Measurements from ENCODE around the gene SNTG2.
"Not testable (repeated sequence)": the region's sequence is repeated elsewhere in the genome, so short reads cannot be mapped to it uniquely, and the experiment has no call there.

The SNTG2 gene

DNA sequence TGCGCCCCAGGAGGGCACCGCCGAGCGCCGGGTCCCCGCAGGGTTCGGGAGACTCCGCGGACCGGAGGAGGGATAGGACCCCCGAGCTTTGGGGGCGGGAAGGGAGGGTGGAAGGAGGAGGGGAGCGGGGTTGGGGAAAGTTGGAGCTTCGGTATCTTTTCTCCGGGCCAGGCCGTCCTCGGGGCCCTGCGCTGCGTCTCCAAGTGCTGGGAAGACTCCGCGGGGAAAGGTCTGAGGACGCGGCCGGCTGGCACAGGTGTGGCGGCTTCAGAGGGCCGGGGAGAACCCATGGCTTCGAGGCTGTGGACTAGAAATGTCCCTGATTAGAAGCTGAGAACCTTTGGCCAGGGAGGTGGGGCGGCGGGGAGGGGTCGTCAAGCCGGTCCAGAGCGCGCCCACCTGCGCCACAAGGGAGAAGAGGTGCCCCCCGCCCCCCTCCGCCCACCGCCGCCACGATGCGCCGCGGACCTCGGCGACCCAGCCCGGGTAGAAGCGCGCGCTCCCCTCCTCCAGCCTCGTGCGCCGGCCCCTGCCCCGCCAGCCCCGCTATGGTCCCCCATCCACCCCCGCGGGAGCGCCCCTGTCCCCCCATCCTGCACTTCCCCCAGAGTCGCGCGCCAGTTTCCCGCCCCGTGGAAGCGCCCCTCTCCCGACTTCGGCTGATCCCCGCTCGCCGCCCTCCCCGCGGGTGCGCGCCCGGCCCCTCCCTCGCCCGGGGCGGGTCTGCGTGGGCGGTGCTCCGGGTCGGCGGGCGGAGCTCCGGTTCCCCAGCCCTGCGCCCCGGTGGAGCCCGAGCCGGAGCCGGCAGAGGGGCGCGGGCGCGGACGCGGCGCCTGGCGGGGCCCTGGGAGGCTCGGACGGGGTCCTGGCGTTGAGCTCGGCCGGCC, at the start of gene SNTG2:
TSS of gene SNTG2 (plus strand) at position 770 of the 887 bp plus-strand sequence. CDS start 148 bp downstream, outside the sequence.
- peak; percentile 77 for DNase-seq

DNA sequence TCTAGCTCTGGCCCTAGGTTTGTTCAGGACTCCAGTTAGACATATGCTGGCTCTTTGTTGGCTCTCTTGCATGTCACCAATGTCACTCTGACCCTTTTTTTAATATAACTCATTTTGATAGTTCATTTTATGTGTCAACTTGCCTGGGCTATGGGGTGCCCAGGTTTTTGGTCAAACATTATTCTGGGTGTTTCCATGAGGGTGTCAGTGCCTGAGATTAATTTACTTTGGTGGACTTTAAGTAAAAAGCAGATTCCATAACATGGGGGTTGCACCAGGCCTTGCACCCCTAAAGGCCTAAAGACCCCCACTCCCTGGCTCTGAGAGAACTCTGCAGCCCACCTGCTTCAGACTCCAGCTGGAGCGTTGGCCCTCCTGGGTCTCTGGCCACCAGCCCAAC, 48.1 kb upstream of the SNTG2 start:
- no peak for DNase-seq

DNA sequence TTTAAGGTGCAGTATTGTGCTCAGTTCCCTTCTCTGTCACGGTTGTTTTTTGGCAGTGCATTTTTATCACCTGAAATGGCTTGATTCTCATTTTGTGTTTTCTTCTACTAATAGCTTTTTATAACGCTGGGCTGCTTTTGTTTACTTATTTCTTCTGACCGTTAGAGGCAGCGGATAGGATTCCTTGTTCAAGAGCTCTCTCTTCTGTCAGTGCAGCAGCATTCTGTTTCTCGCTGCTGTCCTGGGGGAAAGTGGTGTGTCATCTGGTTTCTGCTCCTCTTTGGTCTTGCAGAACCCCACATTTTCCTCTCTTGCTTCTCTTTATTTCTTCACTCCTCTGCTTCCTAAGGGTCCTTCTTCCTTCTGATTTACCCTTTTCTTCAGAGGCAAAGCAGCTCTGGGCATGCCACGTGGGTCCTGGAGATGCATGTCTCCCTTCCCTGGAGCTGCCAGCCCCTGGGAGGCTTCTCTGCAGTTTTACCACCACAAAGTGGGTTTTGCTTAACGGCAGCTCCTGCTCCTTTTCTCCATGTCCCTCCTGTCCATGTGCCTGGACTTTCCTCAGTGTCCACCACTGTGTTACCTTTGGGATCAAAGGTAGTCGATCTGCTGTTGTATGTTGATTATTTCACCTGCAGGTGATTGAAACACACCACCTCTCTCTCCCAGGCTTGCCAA, 47.3 kb upstream of the SNTG2 start:
- DNase-seq: no peak

DNA sequence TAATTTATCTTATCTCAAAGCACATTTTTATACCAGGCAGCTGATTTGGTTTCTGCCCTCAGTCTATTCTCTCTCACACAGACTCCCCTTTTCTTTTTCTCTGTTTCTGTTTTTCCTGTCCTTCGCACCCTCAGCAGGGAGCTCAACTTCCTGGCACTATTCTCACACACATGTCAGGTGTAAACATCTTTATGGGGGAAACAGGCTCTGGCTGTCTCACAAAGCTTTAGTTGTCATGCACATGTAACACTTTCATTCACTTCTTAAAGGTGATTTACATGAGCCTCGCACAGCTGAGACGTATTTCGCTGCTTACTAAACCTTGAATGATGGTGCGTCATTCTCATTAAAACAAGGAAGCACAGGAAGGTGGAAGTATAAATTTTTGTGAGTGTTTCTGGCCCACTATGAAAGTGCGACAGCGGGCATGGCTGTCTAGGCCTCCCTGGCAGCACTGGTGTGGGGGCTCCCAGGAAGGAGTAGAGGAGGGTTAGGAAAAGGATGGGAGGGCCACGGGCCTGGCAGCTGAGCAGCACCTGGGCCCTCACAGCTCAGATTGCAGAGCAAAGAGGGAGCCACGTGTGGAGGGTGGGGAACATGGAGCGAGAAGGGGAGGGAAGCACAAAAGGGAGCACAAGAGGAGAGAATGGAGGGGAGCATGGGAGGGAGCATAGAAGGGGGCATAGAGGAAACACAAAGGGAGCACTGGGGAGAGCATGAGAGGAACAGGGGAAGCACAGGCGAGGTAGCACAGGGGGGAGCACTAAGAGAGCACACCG, 46.2 kb upstream of the SNTG2 start:
- no peak for DNase-seq

DNA sequence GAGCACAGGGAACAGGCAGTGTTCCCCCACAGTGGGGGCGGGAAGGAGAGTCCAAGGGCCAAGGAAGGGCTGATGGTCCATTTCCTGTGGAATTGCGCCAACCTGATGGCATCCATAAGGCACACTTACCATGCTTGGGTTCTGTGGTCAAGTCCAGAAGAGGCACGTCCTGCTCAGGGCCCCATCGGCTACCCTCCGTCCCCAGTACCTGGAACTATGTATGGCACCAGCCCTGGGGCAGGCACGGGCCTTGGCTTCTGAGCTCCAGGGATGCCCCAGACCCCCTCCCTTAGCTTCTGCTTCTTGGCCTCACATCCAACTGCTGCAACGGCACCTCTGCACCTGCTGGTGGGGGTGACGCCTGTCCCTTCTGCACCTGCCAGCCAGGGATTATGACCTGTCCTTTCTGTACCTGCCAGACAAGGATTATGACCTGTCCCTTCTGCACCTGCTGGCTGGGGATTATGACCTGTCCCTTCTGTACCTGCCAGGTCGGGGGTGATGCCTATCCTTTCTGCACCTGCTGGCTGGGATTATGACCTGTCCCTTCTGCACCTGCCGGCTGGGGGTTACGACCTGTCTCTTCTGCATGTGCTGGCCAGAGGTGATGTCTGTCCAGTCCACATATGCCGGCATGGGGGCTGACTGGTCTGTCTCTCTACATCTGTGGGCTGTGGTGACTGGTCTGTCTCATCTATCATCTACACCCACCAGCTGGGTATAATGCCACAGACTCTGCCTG, 45.4 kb upstream of the SNTG2 start:
- peak; percentile 8 for DNase-seq

DNA sequence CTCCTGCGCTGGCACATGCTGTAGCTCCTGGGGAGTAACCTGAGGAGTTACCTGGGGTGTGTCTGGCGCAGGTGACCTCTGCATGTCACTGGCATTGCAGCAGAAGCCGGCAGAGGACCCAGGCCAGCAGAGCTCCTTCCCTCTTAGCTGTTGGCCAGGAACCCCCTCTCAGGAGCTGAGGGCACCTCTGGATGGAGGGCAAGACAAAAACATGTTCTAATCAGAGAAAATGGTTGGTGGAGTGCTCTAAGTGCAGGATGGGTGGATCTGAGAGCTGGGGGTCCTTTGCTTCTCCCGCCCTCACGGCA, 44.9 kb upstream of the SNTG2 start:
- DNase-seq: no peak

DNA sequence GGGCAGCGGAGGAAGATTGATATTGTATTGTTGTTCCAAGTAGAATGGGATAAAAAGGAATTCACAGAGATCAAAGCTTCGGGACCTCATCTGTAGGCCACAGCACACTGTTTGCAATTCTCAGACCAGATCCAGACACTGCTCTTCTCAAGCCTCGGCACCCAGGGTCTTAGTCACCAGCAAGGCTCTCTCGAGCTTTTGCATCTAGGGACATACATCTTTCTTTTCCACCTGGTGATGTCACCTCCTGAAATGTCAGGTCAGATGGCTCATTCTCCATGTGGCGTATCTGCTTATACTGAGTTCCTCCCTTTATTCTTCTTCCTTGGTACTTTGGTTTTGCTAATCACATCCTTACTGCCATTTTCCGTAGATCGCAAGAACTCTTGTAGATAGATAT, 42.9 kb upstream of the SNTG2 start:
- no peak for DNase-seq

DNA sequence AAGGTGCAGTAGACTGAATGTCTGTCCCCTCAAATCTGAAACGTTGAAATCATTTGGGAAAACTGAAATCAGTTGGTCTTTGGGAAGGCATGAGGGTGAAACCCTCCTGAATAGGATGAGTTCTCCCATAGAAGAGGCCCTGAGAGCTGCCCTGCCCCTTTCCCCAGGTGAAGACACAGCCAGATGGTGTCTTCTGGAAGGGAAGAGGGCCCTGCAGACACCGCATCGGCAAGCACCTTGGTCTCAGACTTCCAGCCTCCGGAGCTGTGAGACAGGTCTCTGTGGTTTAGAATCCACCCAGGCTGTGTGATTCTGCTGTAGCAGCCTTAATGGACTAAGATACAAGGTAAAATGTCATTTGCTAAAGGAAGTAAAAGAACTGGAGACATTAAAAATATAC, 42.1 kb upstream of the SNTG2 start:
- DNase-seq: no peak

DNA sequence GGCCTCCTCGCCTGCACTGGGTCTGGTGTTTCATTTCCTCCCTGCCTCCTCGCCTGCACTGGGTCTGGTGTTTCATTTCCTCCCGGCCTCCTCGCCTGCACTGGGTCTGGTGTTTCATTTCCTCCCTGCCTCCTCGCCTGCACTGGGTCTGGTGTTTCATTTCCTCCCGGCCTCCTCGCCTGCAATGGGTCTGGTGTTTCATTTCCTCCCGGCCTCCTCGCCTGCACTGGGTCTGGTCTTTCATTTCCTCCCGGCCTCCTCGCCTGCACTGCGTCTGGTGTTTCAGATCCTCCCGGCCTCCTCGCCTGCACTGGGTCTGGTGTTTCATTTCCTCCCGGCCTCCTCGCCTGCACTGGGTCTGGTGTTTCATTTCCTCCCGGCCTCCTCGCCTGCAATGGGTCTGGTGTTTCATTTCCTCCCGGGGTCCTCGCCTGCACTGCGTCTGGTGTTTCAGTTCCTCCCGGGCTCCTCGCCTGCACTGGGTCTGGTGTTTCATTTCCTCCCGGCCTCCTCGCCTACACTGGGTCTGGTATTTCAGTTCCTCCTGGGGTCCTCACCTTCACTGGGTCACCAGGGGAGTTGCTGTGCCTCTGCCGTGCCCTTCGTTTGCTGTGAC, 40.8 kb upstream of the SNTG2 start:
- DNase-seq: not testable (repeated sequence)

DNA sequence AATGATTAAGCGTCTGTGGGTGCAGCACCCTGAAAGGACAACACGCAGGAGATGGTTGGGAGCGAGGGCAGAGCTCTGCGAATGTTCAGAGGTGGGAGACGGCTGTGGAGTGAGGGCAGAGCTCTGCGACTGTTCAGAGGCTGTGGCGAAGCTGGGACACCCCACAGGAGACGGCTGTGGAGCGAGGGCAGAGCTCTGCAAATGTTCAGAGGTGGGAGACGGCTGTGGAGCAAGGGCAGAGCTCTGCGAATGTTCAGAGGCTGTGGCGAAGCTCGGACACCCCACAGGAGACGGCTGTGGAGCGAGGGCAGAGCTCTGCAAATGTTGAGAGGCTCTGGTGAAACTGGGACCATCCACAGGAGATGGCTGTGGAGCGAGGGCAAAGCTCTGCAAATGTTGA, 40.0 kb upstream of the SNTG2 start:
- DNase-seq: no peak

DNA sequence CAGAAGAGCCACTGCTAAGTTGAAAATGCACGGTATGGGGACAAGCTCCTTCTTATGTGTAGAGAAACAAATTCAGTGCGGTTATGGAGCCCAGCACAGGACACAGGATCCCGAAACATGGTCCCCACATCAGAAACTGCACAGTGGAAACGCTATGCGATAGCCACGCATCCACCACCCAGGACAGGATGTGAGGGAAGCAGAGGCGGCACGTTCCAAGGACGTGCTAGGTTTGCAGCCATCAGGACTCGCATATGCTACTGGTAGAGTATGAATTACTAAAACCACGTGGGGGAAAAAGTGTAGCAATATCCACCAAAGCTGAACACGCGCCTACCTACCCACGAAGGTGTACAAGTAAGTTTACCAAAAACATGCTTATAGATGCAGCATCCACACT, 34.7 kb upstream of the SNTG2 start:
- DNase-seq: no peak

DNA sequence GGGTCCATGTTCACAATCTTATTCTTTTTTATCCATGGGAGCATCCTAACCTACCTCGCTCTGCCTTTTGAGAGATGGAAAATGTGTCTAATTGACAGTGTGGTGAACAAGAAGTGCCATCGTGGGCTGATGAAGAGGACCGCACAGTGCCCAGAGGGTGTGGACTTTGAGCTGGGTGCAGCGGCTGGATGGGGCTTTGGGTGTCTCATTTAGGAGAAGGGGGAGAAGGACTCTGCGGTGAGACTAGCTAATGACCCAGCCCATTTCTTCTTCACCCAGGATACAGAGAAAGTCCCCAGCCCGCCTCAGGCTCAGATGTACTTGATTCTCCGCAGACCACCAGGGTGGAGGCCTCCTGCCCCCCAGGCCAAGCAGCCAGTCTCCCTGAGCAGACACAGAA, 33.7 kb upstream of the SNTG2 start:
- DNase-seq: no peak

DNA sequence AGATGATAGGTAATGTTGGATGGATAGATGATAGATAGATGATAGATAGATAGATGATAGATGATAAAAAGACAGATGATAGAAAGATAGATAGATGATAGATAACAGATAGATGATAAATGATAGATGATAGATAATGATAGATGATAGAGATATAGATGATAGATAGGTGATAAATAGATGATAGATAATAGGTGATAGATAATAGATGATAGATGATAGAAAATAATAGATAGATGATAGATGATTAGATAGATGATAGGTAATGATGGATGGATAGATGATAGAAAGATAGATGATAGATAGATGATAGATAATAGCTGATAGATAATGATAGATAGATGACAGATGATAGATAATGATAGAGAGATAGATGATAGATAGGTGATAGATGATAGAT, 31.0 kb upstream of the SNTG2 start:
- DNase-seq: no peak

DNA sequence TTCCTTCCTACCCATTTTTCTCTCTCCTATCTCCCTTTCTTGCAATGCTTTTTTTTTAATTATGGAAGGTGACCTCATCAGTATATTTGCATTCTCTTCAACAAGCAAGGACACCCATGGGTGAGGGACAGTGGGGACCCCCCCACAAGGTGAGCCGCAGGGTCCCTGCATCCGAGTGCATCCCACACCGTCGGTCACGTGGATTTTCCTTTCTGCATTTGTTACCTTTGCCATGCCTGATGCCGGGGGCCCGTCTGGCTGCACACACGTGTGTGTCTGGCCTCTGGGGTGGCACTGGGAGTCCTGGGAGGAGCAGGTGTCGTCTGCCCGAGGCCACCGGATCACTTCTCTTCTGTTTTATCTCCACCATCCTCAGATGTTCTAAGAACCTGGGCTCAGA, 30.1 kb upstream of the SNTG2 start:
- no peak for DNase-seq

DNA sequence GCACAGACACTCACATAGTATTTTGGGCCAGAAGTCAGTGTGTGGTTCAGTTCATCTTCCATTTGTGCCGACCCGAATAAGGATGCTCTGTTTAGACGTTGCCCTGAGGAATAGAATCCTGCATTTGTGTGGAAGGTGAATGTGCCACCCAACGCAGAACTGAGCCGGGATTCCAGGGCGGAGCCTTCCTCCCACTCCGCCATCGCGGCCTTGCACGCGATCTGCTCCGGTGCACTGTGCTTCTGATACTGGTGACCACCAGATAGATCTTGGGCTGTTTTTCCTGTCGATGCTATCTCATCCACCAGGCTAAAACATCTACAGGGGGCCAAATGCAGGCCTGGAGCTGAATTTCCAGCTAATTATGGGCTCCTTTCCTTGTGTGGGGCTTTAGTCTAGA, 29.6 kb upstream of the SNTG2 start:
- DNase-seq: no peak

DNA sequence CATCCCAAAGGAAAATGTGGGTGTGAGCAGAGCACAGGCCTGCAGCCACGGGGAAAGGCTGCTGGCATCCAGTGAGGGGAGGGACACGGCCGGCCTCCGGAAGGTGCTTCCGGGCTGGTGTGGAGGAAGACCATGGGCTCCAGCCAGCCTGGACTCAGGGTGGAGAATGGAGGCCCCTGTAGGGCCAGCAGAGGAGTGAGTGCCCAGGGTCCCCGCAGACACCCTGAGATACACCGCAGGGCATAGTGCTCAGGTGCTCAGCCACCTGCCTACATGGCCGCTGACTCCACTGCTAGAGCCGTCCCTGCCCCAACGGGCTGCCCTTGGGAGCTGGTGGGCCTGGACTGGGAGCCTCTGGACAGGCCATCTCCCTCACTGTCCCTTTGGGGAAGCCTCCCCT, 28.5 kb upstream of the SNTG2 start:
- DNase-seq: no peak

DNA sequence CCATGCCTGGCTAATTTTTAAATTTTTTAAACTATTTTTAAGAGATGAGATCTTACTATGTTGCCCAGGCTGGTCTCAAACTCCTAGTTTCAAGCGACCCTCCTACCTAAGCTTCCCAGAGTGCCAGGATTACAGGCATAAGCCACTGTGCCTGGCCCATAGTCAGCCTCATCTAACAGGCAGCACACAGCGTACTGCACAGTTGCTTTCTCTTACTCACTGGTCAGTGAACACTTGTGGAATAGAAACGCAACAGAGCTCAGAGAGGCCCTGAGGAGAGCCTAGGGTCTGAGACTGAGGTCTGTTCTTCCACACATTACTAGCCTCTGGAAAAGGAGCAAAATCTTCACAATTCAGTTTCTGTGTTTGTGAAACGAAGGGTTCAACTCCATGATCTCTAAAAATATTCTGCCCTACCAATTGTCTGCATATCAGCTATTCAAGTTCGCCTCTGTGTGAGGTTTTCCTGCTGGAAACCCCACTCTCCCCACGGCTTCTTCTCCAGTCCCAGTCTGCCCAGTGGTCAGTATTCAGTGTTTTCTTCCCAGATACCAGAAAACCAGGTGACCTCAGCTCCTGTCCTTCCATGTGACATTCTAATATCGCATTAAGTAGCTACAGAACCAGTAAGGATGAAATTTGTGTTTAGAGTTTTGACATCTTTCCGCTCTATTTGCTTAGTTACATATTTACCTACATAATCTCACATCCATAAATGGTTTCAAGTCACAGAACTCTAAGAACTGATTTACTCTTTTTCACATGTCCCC, 26.6 kb upstream of the SNTG2 start:
- DNase-seq: no peak

DNA sequence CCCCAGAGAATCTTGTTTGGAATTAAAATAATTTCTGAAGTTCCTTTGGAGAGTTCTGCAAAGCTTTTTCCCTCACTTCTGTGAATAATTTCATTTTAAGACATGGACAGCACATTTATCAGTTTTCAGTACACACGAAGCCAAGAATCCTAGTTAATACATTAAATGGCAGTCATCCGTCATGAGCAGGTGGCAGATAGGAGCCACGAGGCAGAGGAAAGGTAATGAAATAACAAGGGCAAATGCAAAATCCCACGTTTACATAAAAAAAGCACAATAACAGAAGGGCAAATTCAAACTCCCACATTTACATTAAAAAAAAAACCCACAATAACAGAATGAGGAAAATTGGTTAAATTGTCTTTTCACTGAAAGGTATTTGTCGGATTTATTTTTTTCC, 25.9 kb upstream of the SNTG2 start:
- no peak for DNase-seq

DNA sequence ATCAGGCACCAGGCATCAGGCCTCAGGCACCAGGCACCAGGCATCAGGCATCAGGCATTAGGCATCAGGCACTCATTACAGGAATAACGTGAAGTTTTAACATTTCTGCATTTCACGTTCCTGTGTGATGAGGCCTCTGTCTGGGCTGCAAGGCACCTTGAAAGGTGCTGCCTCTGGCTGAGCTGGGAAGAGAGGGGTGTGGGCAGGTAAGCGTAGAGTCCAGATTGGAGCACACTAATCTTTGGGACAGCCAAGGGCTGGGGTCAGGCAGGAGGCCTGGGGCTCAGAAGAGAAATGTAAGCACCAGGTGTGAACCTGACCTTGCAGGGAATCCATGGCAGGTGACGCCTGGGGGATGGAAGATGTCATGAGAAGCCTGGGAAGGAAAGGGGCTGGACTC, 25.3 kb upstream of the SNTG2 start:
- no peak for DNase-seq

DNA sequence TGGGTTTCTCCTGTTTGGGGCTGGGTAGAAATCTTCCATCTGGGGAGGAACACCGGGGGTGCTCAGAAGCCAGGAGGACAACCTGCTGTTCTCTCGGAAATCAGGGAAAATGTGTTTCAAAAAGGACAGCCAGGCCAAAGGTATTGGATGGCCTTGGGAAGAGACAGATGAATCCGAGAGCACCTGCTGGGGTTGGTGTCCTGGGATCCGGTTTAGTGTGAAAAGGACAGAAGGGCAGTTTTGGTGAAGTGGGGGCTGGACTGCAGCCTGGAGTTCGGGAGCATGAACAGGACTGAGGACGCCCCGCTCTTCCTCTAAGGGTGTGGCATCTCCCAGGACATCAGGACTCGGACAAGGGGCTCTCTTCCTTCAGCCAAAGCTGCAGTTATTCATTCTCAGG, 24.9 kb upstream of the SNTG2 start:
- DNase-seq: no peak

DNA sequence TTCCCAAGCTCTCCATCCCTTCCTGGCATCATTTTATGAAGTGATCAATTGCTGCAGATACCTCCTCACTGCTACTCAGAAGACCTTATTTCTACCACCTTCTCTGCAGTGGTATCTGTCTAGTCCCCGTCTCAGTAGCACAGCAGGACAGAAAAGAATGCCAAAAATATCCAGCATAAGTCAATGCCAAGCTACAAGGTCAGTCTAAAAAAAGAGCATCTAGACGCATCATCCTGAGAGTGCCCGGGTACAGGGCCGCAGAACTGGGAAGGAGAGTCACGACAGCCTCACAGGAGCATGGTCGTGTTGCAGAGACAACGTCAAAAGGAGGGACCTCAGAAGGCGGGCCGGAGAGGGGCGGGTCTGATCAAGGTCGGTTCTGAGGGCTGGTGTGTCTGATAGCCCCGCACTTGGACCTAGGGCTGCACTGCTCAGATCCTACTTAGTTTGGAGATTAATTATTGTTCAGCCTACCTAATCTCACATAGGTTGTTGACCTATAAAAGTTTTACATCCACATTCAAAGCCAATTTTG, 24.3 kb upstream of the SNTG2 start:
- no peak for DNase-seq

DNA sequence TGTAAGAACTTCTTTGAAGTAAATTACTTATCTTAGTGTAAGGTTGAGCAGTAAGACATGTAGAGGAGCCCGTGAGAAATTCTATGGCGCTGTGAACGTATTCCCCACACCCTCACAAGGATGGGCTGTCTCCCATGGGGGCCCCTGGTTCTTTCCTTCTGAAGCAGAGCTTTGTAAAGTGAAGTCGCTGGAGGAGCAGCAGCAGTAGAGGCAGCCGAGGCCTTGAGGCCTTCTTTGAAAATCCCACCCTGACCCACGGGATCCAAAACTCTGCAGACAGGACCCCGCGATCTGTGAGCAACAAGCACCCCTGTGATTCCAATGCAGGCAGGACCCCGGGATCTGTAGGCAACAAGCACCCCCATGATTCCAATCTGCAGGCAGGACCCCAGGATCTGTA, 23.8 kb upstream of the SNTG2 start:
- DNase-seq: no peak

Data from stimulated activated CD8-positive, alpha-beta memory T cell treated with anti-CD3 and anti-CD28 coated beads, Interleukin-4, amount 100 ng/mL, for 48 hours (primary cell).